ENCODE results near the gene TMEM258.

- TF ChIP-seq, protein P1, sequence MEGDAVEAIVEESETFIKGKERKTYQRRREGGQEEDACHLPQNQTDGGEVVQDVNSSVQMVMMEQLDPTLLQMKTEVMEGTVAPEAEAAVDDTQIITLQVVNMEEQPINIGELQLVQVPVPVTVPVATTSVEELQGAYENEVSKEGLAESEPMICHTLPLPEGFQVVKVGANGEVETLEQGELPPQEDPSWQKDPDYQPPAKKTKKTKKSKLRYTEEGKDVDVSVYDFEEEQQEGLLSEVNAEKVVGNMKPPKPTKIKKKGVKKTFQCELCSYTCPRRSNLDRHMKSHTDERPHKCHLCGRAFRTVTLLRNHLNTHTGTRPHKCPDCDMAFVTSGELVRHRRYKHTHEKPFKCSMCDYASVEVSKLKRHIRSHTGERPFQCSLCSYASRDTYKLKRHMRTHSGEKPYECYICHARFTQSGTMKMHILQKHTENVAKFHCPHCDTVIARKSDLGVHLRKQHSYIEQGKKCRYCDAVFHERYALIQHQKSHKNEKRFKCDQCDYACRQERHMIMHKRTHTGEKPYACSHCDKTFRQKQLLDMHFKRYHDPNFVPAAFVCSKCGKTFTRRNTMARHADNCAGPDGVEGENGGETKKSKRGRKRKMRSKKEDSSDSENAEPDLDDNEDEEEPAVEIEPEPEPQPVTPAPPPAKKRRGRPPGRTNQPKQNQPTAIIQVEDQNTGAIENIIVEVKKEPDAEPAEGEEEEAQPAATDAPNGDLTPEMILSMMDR (conservative IDR thresholded peaks at IDR 0.05; ENCODE audit: low read depth in 2 of 2), result no peak
- TF ChIP-seq, protein P2, sequence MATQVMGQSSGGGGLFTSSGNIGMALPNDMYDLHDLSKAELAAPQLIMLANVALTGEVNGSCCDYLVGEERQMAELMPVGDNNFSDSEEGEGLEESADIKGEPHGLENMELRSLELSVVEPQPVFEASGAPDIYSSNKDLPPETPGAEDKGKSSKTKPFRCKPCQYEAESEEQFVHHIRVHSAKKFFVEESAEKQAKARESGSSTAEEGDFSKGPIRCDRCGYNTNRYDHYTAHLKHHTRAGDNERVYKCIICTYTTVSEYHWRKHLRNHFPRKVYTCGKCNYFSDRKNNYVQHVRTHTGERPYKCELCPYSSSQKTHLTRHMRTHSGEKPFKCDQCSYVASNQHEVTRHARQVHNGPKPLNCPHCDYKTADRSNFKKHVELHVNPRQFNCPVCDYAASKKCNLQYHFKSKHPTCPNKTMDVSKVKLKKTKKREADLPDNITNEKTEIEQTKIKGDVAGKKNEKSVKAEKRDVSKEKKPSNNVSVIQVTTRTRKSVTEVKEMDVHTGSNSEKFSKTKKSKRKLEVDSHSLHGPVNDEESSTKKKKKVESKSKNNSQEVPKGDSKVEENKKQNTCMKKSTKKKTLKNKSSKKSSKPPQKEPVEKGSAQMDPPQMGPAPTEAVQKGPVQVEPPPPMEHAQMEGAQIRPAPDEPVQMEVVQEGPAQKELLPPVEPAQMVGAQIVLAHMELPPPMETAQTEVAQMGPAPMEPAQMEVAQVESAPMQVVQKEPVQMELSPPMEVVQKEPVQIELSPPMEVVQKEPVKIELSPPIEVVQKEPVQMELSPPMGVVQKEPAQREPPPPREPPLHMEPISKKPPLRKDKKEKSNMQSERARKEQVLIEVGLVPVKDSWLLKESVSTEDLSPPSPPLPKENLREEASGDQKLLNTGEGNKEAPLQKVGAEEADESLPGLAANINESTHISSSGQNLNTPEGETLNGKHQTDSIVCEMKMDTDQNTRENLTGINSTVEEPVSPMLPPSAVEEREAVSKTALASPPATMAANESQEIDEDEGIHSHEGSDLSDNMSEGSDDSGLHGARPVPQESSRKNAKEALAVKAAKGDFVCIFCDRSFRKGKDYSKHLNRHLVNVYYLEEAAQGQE (IDR thresholded peaks at IDR 0.05; ENCODE audit: unreplicated experiment), result no peak
- TF ChIP-seq NANOG (IDR thresholded peaks at IDR 0.05; ENCODE audit: borderline replicate concordance) (no peak), ZNF114 (CRISPR knock-in tag; IDR thresholded peaks at IDR 0.05) (no peak), POLR2AphosphoS5 (IDR thresholded peaks at IDR 0.05; ENCODE audit: low read depth) (no peak), EZH2 (IDR thresholded peaks at IDR 0.05; ENCODE audit: low read depth, unreplicated experiment) (no peak), EZH2phosphoT487 (IDR thresholded peaks at IDR 0.05; ENCODE audit: unreplicated experiment) (no peak), ETS1 (IDR thresholded peaks at IDR 0.05) (no peak), JUNB (IDR thresholded peaks at IDR 0.05; ENCODE audit: unreplicated experiment) (no peak), ZNF462 (CRISPR knock-in tag; IDR thresholded peaks at IDR 0.05) (no peak), CREB1 (CRISPR knock-in tag; IDR thresholded peaks at IDR 0.05; ENCODE audit: low read depth) (no peak), STAT1 (IDR thresholded peaks at IDR 0.05; ENCODE audit: unreplicated experiment) (no peak), ZNF331 (CRISPR knock-in tag; IDR thresholded peaks at IDR 0.05; ENCODE audit: low read depth) (no peak)
These were observed 38.7 kb downstream of the TMEM258 start for GRCh38 chr11:61753672-61754071.

Data from GM23338 (cell line).